Smooth muscle cell (in vitro differentiated cells): ENCODE results near the gene YPEL4. TPM values are rescaled to one million over a fixed set of nuclear protein-coding genes. Genes with fewer than 3 reads are reported as not detected.

Source experiments
- DNase-seq: peaks from one replicate; lab custom pipeline; 2025; ENCODE audit not compliant: unreplicated experiment; lab: John Stamatoyannopoulos, UW
- H2AFZ ChIP-seq: fragments of 200-600 bp; sonication (generic); 2 replicates; pipeline ENCODE4 v1.6.0; 2016; ENCODE audit warnings: antibody characterized with exemption, low read depth, mild to moderate bottlenecking
- H3F3A ChIP-seq: fragments of 200-600 bp; sonication (generic); 2 replicates; pipeline ENCODE4 v1.6.0; 2017; ENCODE audit warnings: antibody characterized with exemption, low read depth
- H3K27ac ChIP-seq: fragments of 200-600 bp; sonication (generic); 2 replicates; pipeline ENCODE4 v1.5.1; 2016; ENCODE audit warnings: low read depth, mild to moderate bottlenecking
- H3K27me3 ChIP-seq: fragments of 200-600 bp; sonication (generic); 2 replicates; pipeline ENCODE4 v1.6.1; 2016; ENCODE audit warnings: low read depth, mild to moderate bottlenecking
- H3K36me3 ChIP-seq: fragments of 200-600 bp; sonication (generic); 2 replicates; pipeline ENCODE4 v1.5.1; 2016; ENCODE audit warnings: low read depth
- H3K4me1 ChIP-seq: fragments of 200-600 bp; sonication (generic); 2 replicates; pipeline ENCODE4 v1.5.1; 2016; ENCODE audit warnings: low read depth
- H3K4me2 ChIP-seq: fragments of 200-600 bp; sonication (generic); 2 replicates; pipeline ENCODE4 v1.6.0; 2016; ENCODE audit warnings: mild to moderate bottlenecking
- H3K4me3 ChIP-seq: fragments of 200-600 bp; sonication (generic); 2 replicates; pipeline ENCODE4 v1.5.1; 2016; ENCODE audit warnings: mild to moderate bottlenecking
- H3K79me2 ChIP-seq: fragments of 200-600 bp; sonication (generic); 2 replicates; pipeline ENCODE4 v1.6.0; 2016; ENCODE audit warnings: low read depth, mild to moderate bottlenecking
- H3K9ac ChIP-seq: fragments of 200-600 bp; sonication (generic); 2 replicates; pipeline ENCODE4 v1.6.0; 2016; ENCODE audit warnings: low read depth
- H3K9me3 ChIP-seq: fragments of 200-600 bp; sonication (generic); replicated peaks from 2 replicates; pipeline ENCODE4 v1.5.1; 2016; ENCODE audit warnings: low read depth
- H4K20me1 ChIP-seq: fragments of 200-600 bp; sonication (generic); 2 replicates; pipeline ENCODE4 v1.6.0; 2016; ENCODE audit warnings: low read depth
- CTCF ChIP-seq: fragments of 200-600 bp; sonication (generic); IDR thresholded peaks from 2 replicates; pipeline ENCODE4 v1.5.1; 2017; ENCODE audit warnings: borderline replicate concordance, mild to moderate bottlenecking, antibody characterized with exemption; ENCODE audit not compliant: insufficient read depth, poor library complexity, severe bottlenecking
- WGBS: methylation state at CpG from one replicate; pipeline ENCODE4 v1.1.7; 2016; ENCODE audit warnings: low lambda C conversion rate; 5-methylcytosine and 5-hydroxymethylcytosine counted together
- polyA plus RNA-seq: library from polyadenylated mRNA; unstranded; fragments of >200 nt; fragmentation: Nextera tagmentation; extraction: Ambion mirVana; gene quantifications from 2 replicates; pipeline ENCODE4 v1.2.1, GENCODE V29; 2016
- total RNA-seq: library from RNA; depleted of rRNA; stranded (reverse); fragments of >200 nt; gene quantifications from 2 replicates; pipeline ENCODE4 v1.2.3, GENCODE V29; 2014

The YPEL4 gene
- total and polyA plus RNA-seq, 2 experiments from 2014 or later: 2.0 to 2.5 TPM

GRCh38 chr11:57640068-57640800 is 9.5 kb downstream of the YPEL4 start:
- H2AFZ ChIP-seq: no peak overlapping the region
- peaks cover 13% of the 10 kb centered on the region for H3F3A ChIP-seq
- H3K9ac ChIP-seq: no peak overlapping the region
- WGBS: 18% methylated on average over 9 of the region's 9 CpGs
- H3K79me2 ChIP-seq: peaks cover 24% of the 10 kb centered on the region
- H3K9me3 ChIP-seq: no peaks in the 10 kb centered on the region
- DNase-seq: no peak
- H3K36me3 ChIP-seq: no peaks in the 10 kb centered on the region
- no peaks in the 10 kb centered on the region for H3K27me3 ChIP-seq
- H3K4me3 ChIP-seq: peak overlapping the region; percentile 100
- H4K20me1 ChIP-seq: peaks cover 62% of the 10 kb centered on the region
- H3K27ac ChIP-seq: peak overlapping the region; percentile 31
- peak overlapping the region; percentile 98 for H3K4me2 ChIP-seq
- TF ChIP-seq CTCF: no peak
- peaks cover 33% of the 10 kb centered on the region for H3K4me1 ChIP-seq

- Histone ChIP-seq H3K27me3 (no peaks in the 10 kb centered on the region), H3K4me1 (peaks cover 31% of the 10 kb centered on the region), H3K79me2 (peaks cover 24% of the 10 kb centered on the region), H3K4me3 (peak overlapping the region; percentile 100), H3K4me2 (peak overlapping the region; percentile 98), H4K20me1 (peaks cover 54% of the 10 kb centered on the region), H3K36me3 (no peaks in the 10 kb centered on the region), H3F3A (peaks cover 10% of the 10 kb centered on the region), H3K9me3 (no peaks in the 10 kb centered on the region), H2AFZ (no peak overlapping the region), H3K27ac (peak overlapping the region; percentile 31), H3K9ac (peak overlapping the region; percentile 95)
- no peak for TF ChIP-seq CTCF
- 2% methylated on average over 13 of the region's 15 CpGs for WGBS
- peak; percentile 26 for DNase-seq
These were observed 10.2 kb downstream of the YPEL4 start for GRCh38 chr11:57639321-57640067.

GRCh38 chr11:57638811-57639320 is 10.8 kb downstream of the YPEL4 start:
- peak overlapping the region; percentile 98 for H2AFZ ChIP-seq
- peak overlapping the region; percentile 77 for H3K27ac ChIP-seq
- DNase-seq: no peak
- WGBS: 0% methylated on average over 14 of the region's 19 CpGs
- no peaks in the 10 kb centered on the region for H3K27me3 ChIP-seq
- H3K36me3 ChIP-seq: no peaks in the 10 kb centered on the region
- peaks cover 7% of the 10 kb centered on the region for H3F3A ChIP-seq
- H3K79me2 ChIP-seq: peaks cover 24% of the 10 kb centered on the region
- H4K20me1 ChIP-seq: peaks cover 48% of the 10 kb centered on the region
- TF ChIP-seq CTCF: no peak
- H3K4me3 ChIP-seq: peak overlapping the region; percentile 100
- peak overlapping the region; percentile 95 for H3K9ac ChIP-seq
- H3K4me2 ChIP-seq: peak overlapping the region; percentile 98
- H3K9me3 ChIP-seq: no peaks in the 10 kb centered on the region
- peaks cover 29% of the 10 kb centered on the region for H3K4me1 ChIP-seq
